GM12878 (cell line): ENCODE results near the gene PRMT3. TPM values are rescaled to one million over a fixed set of nuclear protein-coding genes. Genes with fewer than 3 reads are reported as not detected.

Experiments used
- ATAC-seq: fragments of 200-7000 bp; cut with Tn5 transposase; 3 replicates; pipeline ENCODE4 v1.9.1; 2020; ENCODE audit warnings: mild to moderate bottlenecking, moderate library complexity
- BruUV-seq: library from RNA; stranded (reverse); fragments of 400-500 nt; replicated peaks from 2 replicates; lab custom pipeline; 2021; lab: Mats Ljungman, UMichigan
- CTCF ChIA-PET: fragments of 300-600 bp; sonication (Branson Sonifier 250); formaldehyde crosslinking; extraction: SDS; loops from one replicate; lab custom pipeline; 2021; ENCODE audit warnings: inconsistent platforms; lab: Yijun Ruan, JAX
- POLR2A ChIA-PET: fragments of 350-600 bp; formaldehyde crosslinking; extraction: SDS; loops from one replicate; lab custom pipeline; 2021; ENCODE audit warnings: inconsistent platforms; lab: Charles Lee
- RAD21 ChIA-PET: fragments of 300-600 bp; sonication (Branson Sonifier 250); formaldehyde crosslinking; loops from one replicate; lab custom pipeline; 2023; ENCODE audit warnings: antibody characterized with exemption; ENCODE audit not compliant: unreplicated experiment; lab: Charles Lee
- SMC1A ChIA-PET: fragments of 300-600 bp; sonication (Branson Sonifier 250); formaldehyde crosslinking; loops from one replicate; lab custom pipeline; 2023; ENCODE audit not compliant: unreplicated experiment, uncharacterized antibody; lab: Charles Lee
- DNase-seq: peaks from one replicate; pipeline ENCODE4 v3.0.0-alpha.2; 2011; ENCODE audit warnings: low read depth, low spot score
- FAIRE-seq: peaks from 3 replicates; lab custom pipeline; 2011; peaks lifted over from hg19 to GRCh38; lab: Jason Lieb, UNC
- H2AFZ ChIP-seq: 2 replicates; pipeline ENCODE4 v1.6.0; 2011; ENCODE audit warnings: low read depth, low read length, control low read depth; ENCODE audit not compliant: control insufficient read depth
- H3K27ac ChIP-seq: 2 replicates; pipeline ENCODE4 v1.5.1; 2011; ENCODE audit warnings: control low read depth; ENCODE audit not compliant: control insufficient read depth, insufficient read depth
- H3K27me3 ChIP-seq, 2 experiments: replicated peaks in 1 of 2; 2 replicates each; pipeline versions ENCODE4 v1.6.0 to v1.6.1; 2011; ENCODE audit warnings: low read length in 1 of 2; ENCODE audit not compliant: control insufficient read depth in 2 of 2, insufficient read depth in 2 of 2
- H3K36me3 ChIP-seq, 2 experiments: 2 replicates each; pipeline ENCODE4 v1.5.1; 2011; ENCODE audit warnings: low read length in 1 of 2; ENCODE audit not compliant: control insufficient read depth in 2 of 2, insufficient read depth in 2 of 2
- H3K4me1 ChIP-seq: 2 replicates; pipeline ENCODE4 v1.6.1; 2011; ENCODE audit warnings: mild to moderate bottlenecking, low read length, moderate library complexity, mixed read lengths; ENCODE audit not compliant: control insufficient read depth, insufficient read depth
- H3K4me2 ChIP-seq: 2 replicates; pipeline ENCODE4 v1.6.0; 2011; ENCODE audit warnings: control low read depth; ENCODE audit not compliant: control insufficient read depth, insufficient read depth
- H3K4me3 ChIP-seq: fragments of 200-600 bp; sonication (generic); 2 replicates; pipeline ENCODE4 v1.5.1; 2016
- H3K79me2 ChIP-seq: 2 replicates; pipeline ENCODE4 v1.6.0; 2011; ENCODE audit warnings: low read length; ENCODE audit not compliant: control insufficient read depth, insufficient read depth
- H3K9ac ChIP-seq: 2 replicates; pipeline ENCODE4 v1.8.0; 2011; ENCODE audit warnings: low read length, control low read depth, mixed read lengths; ENCODE audit not compliant: control insufficient read depth, insufficient read depth
- H3K9me3 ChIP-seq: replicated peaks from 3 replicates; pipeline ENCODE4 v1.5.1; 2011; ENCODE audit warnings: mild to moderate bottlenecking, low read length; ENCODE audit not compliant: control insufficient read depth, insufficient read depth
- H4K20me1 ChIP-seq: 2 replicates; pipeline ENCODE4 v1.6.0; 2011; ENCODE audit not compliant: control insufficient read depth, insufficient read depth
- ATF2 ChIP-seq: IDR thresholded peaks from 2 replicates; pipeline ENCODE4 v1.6.1; 2012; ENCODE audit warnings: low read length, inconsistent platforms
- BCL11A ChIP-seq: IDR thresholded peaks from 2 replicates; pipeline ENCODE4 v1.6.1; 2011; ENCODE audit warnings: low read depth, low read length
- BHLHE40 ChIP-seq, 2 experiments: fragments of 450-650 bp in 1 of 2; IDR thresholded peaks; 2 replicates each; pipeline ENCODE4 v1.6.1; 2011 to 2017; ENCODE audit warnings: low read depth in 2 of 2, borderline replicate concordance in 1 of 2, improper control_type of control experiment in 1 of 2, low read length in 1 of 2, mild to moderate bottlenecking in 1 of 2
- CBX3 ChIP-seq: fragments of 200-600 bp; sonication (generic); IDR thresholded peaks from 2 replicates; pipeline ENCODE4 v1.6.1; 2016; ENCODE audit warnings: low read depth, borderline replicate concordance
- DPF2 ChIP-seq: fragments of 450-650 bp; IDR thresholded peaks from 2 replicates; pipeline ENCODE4 v1.6.1; 2017; ENCODE audit warnings: mild to moderate bottlenecking
- IKZF2 ChIP-seq, 2 experiments: fragments of 450-650 bp; IDR thresholded peaks; 2 replicates each; pipeline ENCODE4 v1.6.1; 2017; ENCODE audit warnings: mild to moderate bottlenecking in 2 of 2, moderate library complexity in 2 of 2
- MLLT1 ChIP-seq: fragments of 450-650 bp; IDR thresholded peaks from 2 replicates; pipeline ENCODE4 v1.6.1; 2016; ENCODE audit warnings: mild to moderate bottlenecking
- MTA2 ChIP-seq: fragments of 450-650 bp; IDR thresholded peaks from 2 replicates; pipeline ENCODE4 v1.6.1; 2016; ENCODE audit warnings: low read depth, mild to moderate bottlenecking, moderate library complexity
- NBN ChIP-seq: fragments of 450-650 bp; IDR thresholded peaks from 2 replicates; pipeline ENCODE4 v1.6.1; 2016
- POU2F2 ChIP-seq: IDR thresholded peaks from 3 replicates; pipeline ENCODE4 v1.6.1; 2011; ENCODE audit warnings: low read depth, mild to moderate bottlenecking, low read length, borderline replicate concordance
- SPI1 ChIP-seq: IDR thresholded peaks from 2 replicates; pipeline ENCODE4 v1.6.1; 2011; ENCODE audit warnings: low read depth, mild to moderate bottlenecking, low read length, moderate library complexity, borderline replicate concordance; ENCODE audit not compliant: insufficient read depth
- SREBF2 ChIP-seq: IDR thresholded peaks from 2 replicates; pipeline ENCODE4 v1.6.1; 2012; ENCODE audit warnings: mild to moderate bottlenecking, low read length
- SUPT20H ChIP-seq: IDR thresholded peaks from 2 replicates; pipeline ENCODE4 v1.6.1; 2011; ENCODE audit warnings: low read depth, mild to moderate bottlenecking, low read length, moderate library complexity, borderline replicate concordance; ENCODE audit not compliant: control insufficient read depth
- WGBS: methylation state at CpG from one replicate; pipeline ENCODE4 v1.1.6; 2016; ENCODE audit warnings: low lambda C conversion rate; ENCODE audit not compliant: insufficient replicate concordance, insufficient coverage; ENCODE audit errors: missing lambda C conversion rate; 5-methylcytosine and 5-hydroxymethylcytosine counted together
- in situ Hi-C: fragments of 300-500 bp; cut with MboI; formaldehyde crosslinking; loops from 9 replicates; pipeline ENCODE4 v1.14.3; 2018; ENCODE audit warnings: mixed read lengths
- intact Hi-C: fragments of 100-400 bp; cut with micrococcal nuclease; formaldehyde crosslinking; loops from one replicate; pipeline ENCODE4 v1.14.2; 2022; ENCODE audit not compliant: unreplicated experiment
- polyA plus RNA-seq, 11 experiments: library from polyadenylated mRNA; depleted of rRNA in 4 of 11; unstranded in 6 of 11; stranded (reverse) in 5 of 11; fragments of >200 nt; fragmentation: Nextera tagmentation in 4 of 11; fragmentation: Illumina TruSeq in 1 of 11; extraction: Ambion mirVana in 4 of 11; extraction: Trizol in 1 of 11; gene quantifications; 1 replicate in 1 of 11; 2 replicates in 10 of 11; pipeline versions ENCODE4 v1.2.1 to v1.2.3, GENCODE V29; 2011 to 2016; ENCODE audit warnings: inconsistent platforms in 2 of 11, missing spikeins in 2 of 11, low read depth in 1 of 11
- total RNA-seq, 4 experiments: library from RNA; depleted of rRNA in 3 of 4; stranded (reverse); fragments of >200 nt in 3 of 4; fragmentation: Illumina TruSeq in 1 of 4; extraction: Trizol in 1 of 4; gene quantifications; 2 replicates each; pipeline versions ENCODE4 v1.2.1 to v1.2.3, GENCODE V29; 2013 to 2021
- TF ChIP-seq, protein P1 (sequence below): fragments of 450-650 bp; IDR thresholded peaks from 2 replicates; pipeline ENCODE4 v1.6.1; 2017; ENCODE audit warnings: mild to moderate bottlenecking, moderate library complexity
- TF ChIP-seq, protein P2 (sequence below): IDR thresholded peaks from 2 replicates; pipeline ENCODE4 v1.6.1; 2011; ENCODE audit warnings: borderline replicate concordance, low read depth, mild to moderate bottlenecking, moderate library complexity, mixed read lengths, low read length; ENCODE audit not compliant: insufficient read depth; ENCODE audit errors: extremely low read length

PRMT3 gene
- total and polyA plus RNA-seq, 10 of the 15 experiments (the other 5 are each of a cell fraction or from before 2014, with no cell fraction given): 13.9 to 52.1 (median 27.7) TPM

DNA sequence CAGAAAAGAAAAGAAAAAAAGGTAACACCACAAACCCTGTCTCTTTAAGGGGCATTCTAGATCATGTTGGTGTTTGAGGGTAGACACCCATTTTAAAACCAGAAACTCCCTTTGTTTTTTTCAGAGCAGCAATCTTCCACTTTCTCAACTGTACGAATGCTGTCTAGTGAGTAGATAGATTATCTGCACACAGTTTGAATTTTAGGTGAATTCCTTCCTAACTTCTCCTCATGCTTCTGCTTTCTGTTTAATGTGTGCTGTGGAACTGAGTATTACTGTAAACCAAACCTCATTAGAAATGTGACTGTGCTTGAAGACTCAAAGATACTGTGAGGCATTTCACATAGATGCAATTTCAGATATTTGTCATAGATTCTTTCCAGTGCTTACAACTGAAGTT, 102.4 kb downstream of the PRMT3 start:
- BruUV-seq: no TSS peak
- no peaks in the 10 kb centered on the region for H3K9me3 ChIP-seq
- 0% methylated on average over 1 of the region's 1 CpG for WGBS
- DNase-seq: peak; percentile 53
- ChIA-PET POLR2A (no interaction called here), RAD21 (interaction anchor here (1.4 kb wide), 1 partner anchor 11 kb away, joined by 6 read pairs; no protein-coding TSS in a partner anchor), SMC1A (interaction anchor here (1.6 to 1.8 kb wide), 2 partner anchors 9 to 23 kb away, joined by 5 to 10 read pairs; no protein-coding TSS in a partner anchor), CTCF (no interaction called here)
- no peaks in the 10 kb centered on the region for H3K79me2 ChIP-seq
- peak overlapping the region; percentile 43; the same call in 1 of the 2 replicates for H3K27ac ChIP-seq
- H3K4me1 ChIP-seq: no peaks in the 10 kb centered on the region
- no peaks in the 10 kb centered on the region for H4K20me1 ChIP-seq
- no peak overlapping the region for H3K4me2 ChIP-seq
- no peak overlapping the region for H3K4me3 ChIP-seq
- intact Hi-C loops: no loop called here
- ATAC-seq: peak; percentile 98
- FAIRE-seq: peak; percentile 78
- no peaks in the 10 kb centered on the region for H3K27me3 ChIP-seq
- in situ Hi-C loops: no loop called here
- H3K36me3 ChIP-seq: no peaks in the 10 kb centered on the region
- no peak overlapping the region for H3K9ac ChIP-seq
- H2AFZ ChIP-seq: no peak overlapping the region
- TF ChIP-seq BCL11A (0 out of 2 replicates have a peak, but pooled peaks have one; percentile 25), POU2F2 (0 out of 3 replicates have a peak, but pooled peaks have one; percentile 16), ATF2 (peak; percentile 29; the same call in 1 of the 2 replicates), SUPT20H (no peak), MLLT1 (0 out of 2 replicates have a peak, but pooled peaks have one; percentile 24), DPF2 (no peak), SPI1 (peak; percentile 58; the same call in 1 of the 2 replicates), IKZF2 (IDR thresholded peaks at IDR 0.05) (peak; percentile 24 to 41; a peak in 2 of 4 replicates), CBX3 (no peak), NBN (0 out of 2 replicates have a peak, but pooled peaks have one; percentile 60), MTA2 (peak; percentile 51), SREBF2 (no peak), BHLHE40 (IDR thresholded peaks at IDR 0.05; ENCODE audit: borderline replicate concordance in 1 of 2, low read depth in 2 of 2, low read length in 1 of 2) (peak in 1 of 2 experiments; percentile 56; a peak in 2 of 4 replicates)
- TF ChIP-seq, protein P1, sequence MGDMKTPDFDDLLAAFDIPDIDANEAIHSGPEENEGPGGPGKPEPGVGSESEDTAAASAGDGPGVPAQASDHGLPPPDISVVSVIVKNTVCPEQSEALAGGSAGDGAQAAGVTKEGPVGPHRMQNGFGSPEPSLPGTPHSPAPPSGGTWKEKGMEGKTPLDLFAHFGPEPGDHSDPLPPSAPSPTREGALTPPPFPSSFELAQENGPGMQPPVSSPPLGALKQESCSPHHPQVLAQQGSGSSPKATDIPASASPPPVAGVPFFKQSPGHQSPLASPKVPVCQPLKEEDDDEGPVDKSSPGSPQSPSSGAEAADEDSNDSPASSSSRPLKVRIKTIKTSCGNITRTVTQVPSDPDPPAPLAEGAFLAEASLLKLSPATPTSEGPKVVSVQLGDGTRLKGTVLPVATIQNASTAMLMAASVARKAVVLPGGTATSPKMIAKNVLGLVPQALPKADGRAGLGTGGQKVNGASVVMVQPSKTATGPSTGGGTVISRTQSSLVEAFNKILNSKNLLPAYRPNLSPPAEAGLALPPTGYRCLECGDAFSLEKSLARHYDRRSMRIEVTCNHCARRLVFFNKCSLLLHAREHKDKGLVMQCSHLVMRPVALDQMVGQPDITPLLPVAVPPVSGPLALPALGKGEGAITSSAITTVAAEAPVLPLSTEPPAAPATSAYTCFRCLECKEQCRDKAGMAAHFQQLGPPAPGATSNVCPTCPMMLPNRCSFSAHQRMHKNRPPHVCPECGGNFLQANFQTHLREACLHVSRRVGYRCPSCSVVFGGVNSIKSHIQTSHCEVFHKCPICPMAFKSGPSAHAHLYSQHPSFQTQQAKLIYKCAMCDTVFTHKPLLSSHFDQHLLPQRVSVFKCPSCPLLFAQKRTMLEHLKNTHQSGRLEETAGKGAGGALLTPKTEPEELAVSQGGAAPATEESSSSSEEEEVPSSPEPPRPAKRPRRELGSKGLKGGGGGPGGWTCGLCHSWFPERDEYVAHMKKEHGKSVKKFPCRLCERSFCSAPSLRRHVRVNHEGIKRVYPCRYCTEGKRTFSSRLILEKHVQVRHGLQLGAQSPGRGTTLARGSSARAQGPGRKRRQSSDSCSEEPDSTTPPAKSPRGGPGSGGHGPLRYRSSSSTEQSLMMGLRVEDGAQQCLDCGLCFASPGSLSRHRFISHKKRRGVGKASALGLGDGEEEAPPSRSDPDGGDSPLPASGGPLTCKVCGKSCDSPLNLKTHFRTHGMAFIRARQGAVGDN: peak; percentile 26; the same call in 1 of the 2 replicates
- TF ChIP-seq, protein P2, sequence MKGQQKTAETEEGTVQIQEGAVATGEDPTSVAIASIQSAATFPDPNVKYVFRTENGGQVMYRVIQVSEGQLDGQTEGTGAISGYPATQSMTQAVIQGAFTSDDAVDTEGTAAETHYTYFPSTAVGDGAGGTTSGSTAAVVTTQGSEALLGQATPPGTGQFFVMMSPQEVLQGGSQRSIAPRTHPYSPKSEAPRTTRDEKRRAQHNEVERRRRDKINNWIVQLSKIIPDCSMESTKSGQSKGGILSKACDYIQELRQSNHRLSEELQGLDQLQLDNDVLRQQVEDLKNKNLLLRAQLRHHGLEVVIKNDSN: no peak
